GM18951 (cell line): ENCODE results near the gene RNF225.
A peak's percentile ranks its signal among the peaks of the same experiment; 100 is the strongest.
"Not testable (repeated sequence)": the region's sequence is repeated elsewhere in the genome, so short reads cannot be mapped to it uniquely, and the experiment has no call there.

Source experiments
- POLR2A ChIP-seq: IDR thresholded peaks from 4 replicates; pipeline ENCODE4 v1.6.1; 2011; ENCODE audit warnings: mild to moderate bottlenecking; ENCODE audit not compliant: insufficient read length, insufficient read depth; ENCODE audit errors: extremely low read depth
- in situ Hi-C: fragments of 300-500 bp; cut with MboI; formaldehyde crosslinking; loops from one replicate; pipeline ENCODE4 v1.12.0; 2022; ENCODE audit warnings: low sequenced_read_pairs, mixed read lengths, inconsistent platforms; ENCODE audit not compliant: unreplicated experiment

Gene RNF225

GRCh38 chr19:58372311-58373133 is 22.9 kb upstream of the RNF225 start:
- in situ Hi-C loops, result no loop called here
- TF ChIP-seq POLR2A, result no peak

- TF ChIP-seq POLR2A, result no peak
- in situ Hi-C loops, result no loop called here
These were observed 21.3 kb upstream of the RNF225 start for GRCh38 chr19:58374200-58374599.

- in situ Hi-C loops, result not testable (repeated sequence)
These were observed 18.7 kb upstream of the RNF225 start for GRCh38 chr19:58376724-58377123.

- TF ChIP-seq POLR2A, result no peak
- in situ Hi-C loops, result no loop called here
These were observed 16.2 kb upstream of the RNF225 start for GRCh38 chr19:58379246-58379645.

- in situ Hi-C loops, result no loop called here
- no peak for TF ChIP-seq POLR2A
These were observed 15.3 kb upstream of the RNF225 start for GRCh38 chr19:58380037-58380661.

- peak; percentile 86 for TF ChIP-seq POLR2A
- in situ Hi-C loops, result no loop called here
These were observed 14.6 kb upstream of the RNF225 start, which contains the start of gene ZNF837 for GRCh38 chr19:58380662-58381459. ZNF837 (minus strand) TSS chr19:58381030; CDS start chr19:58369332, 11,698 bp downstream.

GRCh38 chr19:58381460-58382212 is 13.8 kb upstream of the RNF225 start:
- no peak for TF ChIP-seq POLR2A
- in situ Hi-C loops, result no loop called here

- TF ChIP-seq POLR2A, result no peak
- in situ Hi-C loops, result no loop called here
These were observed 12.4 kb upstream of the RNF225 start for GRCh38 chr19:58382997-58383603.

- TF ChIP-seq POLR2A, result no peak
- in situ Hi-C loops, result no loop called here
These were observed 10.1 kb upstream of the RNF225 start for GRCh38 chr19:58385313-58385890.

- TF ChIP-seq POLR2A, result peak; percentile 41
- in situ Hi-C loops, result no loop called here
These were observed 9.4 kb upstream of the RNF225 start for GRCh38 chr19:58385891-58386575.

GRCh38 chr19:58386576-58387337 is 8.7 kb upstream of the RNF225 start, which contains the start of gene RPS5:
RPS5 (plus strand) TSS chr19:58387269; CDS start chr19:58388138, 869 bp downstream.
- in situ Hi-C loops, result no loop called here
- TF ChIP-seq POLR2A, result peak; percentile 97
